ENCODE measurements around the gene TFIP11. TPM values are rescaled to one million over a fixed set of nuclear protein-coding genes. Genes with fewer than 3 reads are reported as not detected.

Gene TFIP11
- total RNA-seq, 1 experiment from 2014 or later = 29.8 TPM

DNA sequence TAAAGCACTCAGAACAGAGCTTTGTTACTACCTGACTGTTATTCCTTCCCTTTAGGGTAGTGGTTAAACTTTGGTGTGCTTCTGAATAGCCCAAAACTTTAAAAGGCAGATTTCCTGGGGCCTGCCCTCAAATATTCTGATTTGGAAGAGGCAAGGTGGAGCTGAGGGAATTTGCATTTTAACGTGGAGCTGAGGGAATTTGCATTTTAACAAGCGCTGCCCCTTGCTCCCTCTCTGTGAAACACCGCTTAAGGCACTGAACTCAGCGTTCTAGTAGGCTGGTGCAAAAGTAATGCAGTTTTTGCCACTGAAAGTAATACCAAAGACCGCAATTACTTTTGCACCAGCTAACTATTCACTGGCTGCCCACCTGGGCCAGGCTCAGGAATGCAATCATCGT lies 42.7 kb upstream of the TFIP11 start:
- H3K27me3 ChIP-seq (ENCODE audit: control insufficient read depth, insufficient read depth, low read length) = no peaks in the 10 kb centered on the region
- H3K4me1 ChIP-seq (ENCODE audit: control insufficient read depth, insufficient read depth, low read length) = no peaks in the 10 kb centered on the region
- POLR2A ChIA-PET = no interaction called here
- H3K9me3 ChIP-seq (ENCODE audit: control insufficient read depth, insufficient read depth, low read depth, low read length) = no peaks in the 10 kb centered on the region
- H3K27ac ChIP-seq (ENCODE audit: low read length) = no peak overlapping the region
- ATAC-seq (no peak), DNase-seq (ENCODE audit: low read depth, low spot score) (no peak)
- BruUV-seq (replicated peaks) = no TSS peak
- in situ Hi-C loops (cut with HindIII; ENCODE audit: low pct_unique_long_range_greater_than_20kb, low sequenced_read_pairs) = no loop called here
- intact Hi-C loops (cut with micrococcal nuclease; ENCODE audit: unreplicated experiment) = no loop called here
- no peaks in the 10 kb centered on the region for H3K36me3 ChIP-seq (ENCODE audit: control insufficient read depth, insufficient read depth, low read length)
- H3K4me3 ChIP-seq (ENCODE audit: low read depth in 2 of 2, low read length in 2 of 2) = no peak overlapping the region
- TF ChIP-seq REST (IDR thresholded peaks at IDR 0.05; ENCODE audit: insufficient read depth in 1 of 2, low read depth in 2 of 2, low read length in 1 of 2) = no peak
- TF ChIP-seq SIN3A (IDR thresholded peaks at IDR 0.05; ENCODE audit: borderline replicate concordance, insufficient read depth, low read depth, low read length) = no peak
- TF ChIP-seq TCF7L2 (IDR thresholded peaks at IDR 0.05; ENCODE audit: low read depth, low read length) = no peak
- no peak for TF ChIP-seq POLR2AphosphoS5 (IDR thresholded peaks at IDR 0.05; ENCODE audit: low read depth, low read length)
- no peak for TF ChIP-seq CTCF (IDR thresholded peaks at IDR 0.05)
- CTCF ChIA-PET = no interaction called here

- TF ChIP-seq REST (IDR thresholded peaks at IDR 0.05; ENCODE audit: insufficient read depth in 1 of 2, low read depth in 2 of 2, low read length in 1 of 2) (no peak), TCF7L2 (IDR thresholded peaks at IDR 0.05; ENCODE audit: low read depth, low read length) (no peak), CTCF (IDR thresholded peaks at IDR 0.05) (no peak), SIN3A (IDR thresholded peaks at IDR 0.05; ENCODE audit: borderline replicate concordance, insufficient read depth, low read depth, low read length) (no peak), POLR2AphosphoS5 (IDR thresholded peaks at IDR 0.05; ENCODE audit: low read depth, low read length) (no peak)
- no peaks in the 10 kb centered on the region for H3K27me3 ChIP-seq (ENCODE audit: control insufficient read depth, insufficient read depth, low read length)
- ChIA-PET POLR2A (no interaction called here), CTCF (no interaction called here)
- no peaks in the 10 kb centered on the region for H3K9me3 ChIP-seq (ENCODE audit: control insufficient read depth, insufficient read depth, low read depth, low read length)
- DNase-seq (ENCODE audit: low read depth, low spot score) (no peak), ATAC-seq (no peak)
- BruUV-seq (replicated peaks) = no TSS peak
- H3K36me3 ChIP-seq (ENCODE audit: control insufficient read depth, insufficient read depth, low read length) = no peaks in the 10 kb centered on the region
- in situ Hi-C loops (cut with HindIII; ENCODE audit: low pct_unique_long_range_greater_than_20kb, low sequenced_read_pairs) = no loop called here
- intact Hi-C loops (cut with micrococcal nuclease; ENCODE audit: unreplicated experiment) = no loop called here
- H3K27ac ChIP-seq (ENCODE audit: low read length) = no peak overlapping the region
- no peaks in the 10 kb centered on the region for H3K4me1 ChIP-seq (ENCODE audit: control insufficient read depth, insufficient read depth, low read length)
- H3K4me3 ChIP-seq (ENCODE audit: low read depth in 2 of 2, low read length in 2 of 2) = no peak overlapping the region
Observed at GRCh38 chr22:26553056-26553752, 40.9 kb upstream of the TFIP11 start.
